K562 (cell line): ENCODE results near the gene SLC2A4. TPM values are rescaled to one million over a fixed set of nuclear protein-coding genes. Genes with fewer than 3 reads are reported as not detected.

Source experiments
- CXXC5 ChIP-seq: fragments of 250-450 bp; sonication (Bioruptor Pico); IDR thresholded peaks from 2 replicates; pipeline ENCODE4 v1.8.0; 2022; ENCODE audit warnings: inconsistent platforms, mild to moderate bottlenecking, moderate library complexity
- DEAF1 ChIP-seq: fragments of 450-650 bp; formaldehyde crosslinking; IDR thresholded peaks from 2 replicates; pipeline ENCODE4 v1.4.0; 2020; ENCODE audit warnings: mild to moderate bottlenecking, moderate library complexity
- ESRRA ChIP-seq: fragments of 450-650 bp; IDR thresholded peaks from 2 replicates; pipeline ENCODE4 v1.6.1; 2014; ENCODE audit warnings: low read depth, mild to moderate bottlenecking, moderate library complexity, borderline replicate concordance
- GABPB1 ChIP-seq: sonication (generic); formaldehyde crosslinking; IDR thresholded peaks from 2 replicates; pipeline ENCODE4 v1.8.0; 2022; ENCODE audit warnings: mild to moderate bottlenecking, missing genetic modification reagents
- MGA ChIP-seq: fragments of 450-650 bp; IDR thresholded peaks from 2 replicates; pipeline ENCODE4 v1.6.1; 2016; ENCODE audit warnings: mild to moderate bottlenecking, moderate library complexity
- MYC ChIP-seq, 2 experiments: fragments of 250-450 bp in 1 of 2; sonication (Bioruptor Pico) in 1 of 2; IDR thresholded peaks; 2 replicates each; pipeline versions ENCODE4 v1.5.1 to v1.6.1; 2012 to 2021; ENCODE audit warnings: low read depth in 2 of 2, borderline replicate concordance in 1 of 2, improper control_type of control experiment in 1 of 2, low read length in 1 of 2, mild to moderate bottlenecking in 1 of 2, moderate library complexity in 1 of 2
- NONO ChIP-seq, 2 experiments: fragments of 200-400 bp in 1 of 2; fragments of 450-650 bp in 1 of 2; formaldehyde crosslinking in 1 of 2; IDR thresholded peaks; 2 replicates each; pipeline ENCODE4 v1.6.1; 2017; ENCODE audit warnings: low read depth in 2 of 2, mild to moderate bottlenecking in 2 of 2, moderate library complexity in 2 of 2, low read length in 1 of 2
- RB1 ChIP-seq: fragments of 450-650 bp; IDR thresholded peaks from 2 replicates; pipeline ENCODE4 v1.6.1; 2017; ENCODE audit warnings: low read depth, mild to moderate bottlenecking
- RBM25 ChIP-seq: fragments of 200-400 bp; formaldehyde crosslinking; IDR thresholded peaks from 2 replicates; pipeline ENCODE4 v1.6.1; 2018; ENCODE audit warnings: low read length, low read depth, moderate library complexity; ENCODE audit not compliant: severe bottlenecking
- SMAD4 ChIP-seq: fragments of 250-450 bp; sonication (Bioruptor Pico); conservative IDR thresholded peaks from 2 replicates; pipeline ENCODE4 v1.8.0; 2021; ENCODE audit warnings: inconsistent platforms, mild to moderate bottlenecking, moderate library complexity
- SNRNP70 ChIP-seq: fragments of 200-400 bp; formaldehyde crosslinking; optimal IDR thresholded peaks from 2 replicates; pipeline ENCODE3; 2017; ENCODE audit warnings: low read depth, low read length
- YY1 ChIP-seq, 3 experiments: IDR thresholded peaks; 2 replicates each; pipeline ENCODE4 v1.6.1; 2011; ENCODE audit warnings: low read length in 2 of 3, mild to moderate bottlenecking in 2 of 3, moderate library complexity in 2 of 3, borderline replicate concordance in 1 of 3, control low read depth in 1 of 3, low read depth in 1 of 3; ENCODE audit not compliant: insufficient read depth in 3 of 3, insufficient replicate concordance in 2 of 3, control insufficient read depth in 1 of 3, insufficient read length in 1 of 3; ENCODE audit errors: extremely low read depth in 1 of 3
- polyA plus RNA-seq, 8 experiments: library from polyadenylated mRNA; depleted of rRNA in 4 of 8; stranded (reverse) in 5 of 8; unstranded in 3 of 8; fragments of >200 nt; fragmentation: Nextera tagmentation in 2 of 8; fragmentation: Illumina TruSeq in 1 of 8; extraction: Ambion mirVana in 2 of 8; extraction: Trizol in 1 of 8; gene quantifications; 2 replicates each; pipeline versions ENCODE4 v1.2.1 to v1.2.3, GENCODE V29; 2011 to 2014; ENCODE audit warnings: inconsistent platforms in 1 of 8, missing spikeins in 1 of 8
- total RNA-seq, 7 experiments: library from RNA; depleted of rRNA in 6 of 7; stranded (reverse); fragments of >200 nt in 6 of 7; fragmentation: Illumina TruSeq in 2 of 7; extraction: Trizol in 2 of 7; gene quantifications; 2 replicates each; pipeline versions ENCODE4 v1.2.1 to v1.2.3, GENCODE V29; 2011 to 2021; ENCODE audit warnings: low replicate concordance in 1 of 7

The SLC2A4 gene
- total and polyA plus RNA-seq, 9 of the 15 experiments (the other 6 are each of a cell fraction or from before 2014, with no cell fraction given): 0.74 to 3.5 (median 1.6) TPM

DNA sequence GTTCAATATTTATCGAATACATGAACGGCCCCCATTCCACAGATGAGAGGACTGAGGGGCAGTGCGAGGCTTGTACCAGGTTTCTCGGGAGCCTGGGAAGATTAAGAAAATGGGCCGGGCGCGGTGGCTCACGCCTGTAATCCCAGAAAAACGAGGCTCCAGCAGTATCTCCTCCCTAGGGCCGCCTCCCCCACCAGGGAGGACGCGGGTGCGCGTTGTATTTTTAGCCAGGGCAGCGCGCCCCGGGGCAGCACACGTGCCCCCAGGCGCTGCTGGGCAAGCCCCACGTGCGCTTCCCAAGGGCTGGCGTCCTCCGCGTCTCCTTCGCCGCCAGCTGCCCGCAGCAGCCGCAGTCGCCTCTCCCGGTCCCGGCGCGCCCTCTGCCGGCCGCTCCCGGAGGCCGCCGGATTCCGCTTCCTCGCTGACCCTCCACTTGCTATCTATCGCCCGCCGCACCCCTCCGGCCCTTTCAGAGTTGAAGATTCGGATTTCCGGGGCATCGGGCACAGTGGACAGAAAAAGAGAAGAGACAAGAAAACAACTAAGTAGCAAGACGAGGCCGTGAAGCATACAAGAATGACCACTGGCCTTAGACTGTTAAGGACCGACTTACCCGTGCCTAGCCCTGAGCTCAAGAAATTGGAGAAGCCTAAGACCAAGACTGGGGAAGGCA is 14.8 kb downstream of the SLC2A4 start (continued):
- TF ChIP-seq MGA: peak; percentile 80
- no peak for TF ChIP-seq RBM25
- no peak for TF ChIP-seq SNRNP70
- TF ChIP-seq RB1: peak; percentile 83
- TF ChIP-seq MYC (IDR thresholded peaks at IDR 0.05; ENCODE audit: low read depth, low read length): peak; percentile 87
- no peak for TF ChIP-seq MYC (CRISPR knock-in tag; IDR thresholded peaks at IDR 0.05; ENCODE audit: borderline replicate concordance, low read depth)
- TF ChIP-seq GABPB1: peak; percentile 35; the same call in 1 of the 2 replicates
- peak; percentile 82 for TF ChIP-seq CXXC5 (CRISPR knock-in tag)
- peak; percentile 81 for TF ChIP-seq DEAF1 (CRISPR knock-in tag)
- TF ChIP-seq NONO (IDR thresholded peaks at IDR 0.05; ENCODE audit: low read depth in 2 of 2, low read length in 1 of 2): 0 out of 4 replicates have a peak, but pooled peaks of 1 of the 2 experiments have one; percentile 32
- peak; percentile 42; the same call in 1 of the 2 replicates for TF ChIP-seq SMAD4 (CRISPR knock-in tag)
- TF ChIP-seq ESRRA: peak; percentile 67; the same call in 1 of the 2 replicates
- TF ChIP-seq YY1 (IDR thresholded peaks at IDR 0.05; ENCODE audit: borderline replicate concordance in 1 of 3, control insufficient read depth in 1 of 3, extremely low read depth in 1 of 3, insufficient read depth in 3 of 3, insufficient read length in 1 of 3, insufficient replicate concordance in 2 of 3, low read depth in 1 of 3, low read length in 2 of 3): peak in 1 of 3 experiments; percentile 23
